Erythroblast (primary cell): ENCODE measurements around the gene TIE1.

Experiments
- GATA1 ChIP-seq: IDR thresholded peaks from 2 replicates; pipeline ENCODE4 v1.6.1; 2011; ENCODE audit warnings: low read depth, mild to moderate bottlenecking, control low read depth, low read length, moderate library complexity
- POLR2A ChIP-seq: IDR thresholded peaks from 2 replicates; pipeline ENCODE4 v1.6.1; 2011; ENCODE audit warnings: mild to moderate bottlenecking, low read length

- TF ChIP-seq POLR2A = no peak
- TF ChIP-seq GATA1 = no peak
Measured at GRCh38 chr1:43253173-43253572, 47.6 kb upstream of the TIE1 start.
